IPS DF 6.9 (cell line): ENCODE data around the gene RALGPS1.

Experiments used
- DNase-seq: peaks from one replicate; pipeline ENCODE4 v3.0.0-alpha.2; 2013; ENCODE audit warnings: low read depth, low spot score
- H3K27ac ChIP-seq: one replicate; pipeline ENCODE4 v1.5.1; 2013; ENCODE audit warnings: low read length, control low read depth
- H3K27me3 ChIP-seq: 2 replicates; pipeline ENCODE4 v1.6.1; 2013; ENCODE audit warnings: mild to moderate bottlenecking, low read length; ENCODE audit not compliant: control insufficient read depth, insufficient read depth
- H3K36me3 ChIP-seq: 2 replicates; pipeline ENCODE4 v1.6.1; 2013; ENCODE audit warnings: low read length; ENCODE audit not compliant: control insufficient read depth, insufficient read depth
- H3K4me1 ChIP-seq: 2 replicates; pipeline ENCODE4 v1.6.1; 2013; ENCODE audit warnings: low read length; ENCODE audit not compliant: control insufficient read depth, insufficient read depth
- H3K4me3 ChIP-seq: 2 replicates; pipeline ENCODE4 v1.5.1; 2013; ENCODE audit warnings: mild to moderate bottlenecking, low read length
- H3K9me3 ChIP-seq: 2 replicates; pipeline ENCODE4 v1.6.1; 2013; ENCODE audit warnings: low read length, inconsistent platforms; ENCODE audit not compliant: control insufficient read depth, insufficient read depth
- WGBS: extraction: QIAGEN DNeasy Blood & Tissue Kit; methylation state at CpG from one replicate; pipeline ENCODE4 v1.1.7; 2013; ENCODE audit warnings: mixed read lengths, missing lambda C conversion rate; ENCODE audit not compliant: insufficient read length, insufficient coverage; 5-methylcytosine and 5-hydroxymethylcytosine counted together

The RALGPS1 gene

GRCh38 chr9:127087836-127088235 is 173.3 kb downstream of the RALGPS1 start:
- WGBS: no CpG with 5 or more reads among the region's 8 CpGs
- H3K4me3 ChIP-seq: no peak overlapping the region
- no peak overlapping the region for H3K27ac ChIP-seq
- no peaks in the 10 kb centered on the region for H3K9me3 ChIP-seq
- H3K4me1 ChIP-seq: no peaks in the 10 kb centered on the region
- DNase-seq: no peak
- no peaks in the 10 kb centered on the region for H3K36me3 ChIP-seq
- no peaks in the 10 kb centered on the region for H3K27me3 ChIP-seq

- no peaks in the 10 kb centered on the region for H3K4me1 ChIP-seq
- no peaks in the 10 kb centered on the region for H3K27me3 ChIP-seq
- no peak overlapping the region for H3K27ac ChIP-seq
- H3K36me3 ChIP-seq: no peaks in the 10 kb centered on the region
- whole genome bisulfite sequencing: no CpG with 5 or more reads among the region's 27 CpGs
- no peak overlapping the region for H3K4me3 ChIP-seq
- no peaks in the 10 kb centered on the region for H3K9me3 ChIP-seq
- DNase-seq: no peak
These were observed 174.4 kb downstream of the RALGPS1 start for GRCh38 chr9:127088724-127089615.

GRCh38 chr9:127089631-127090081 is 175.1 kb downstream of the RALGPS1 start:
- H3K9me3 ChIP-seq: no peaks in the 10 kb centered on the region
- WGBS: no CpG with 5 or more reads among the region's 6 CpGs

GRCh38 chr9:127090341-127090985 is 175.9 kb downstream of the RALGPS1 start:
- no peak for DNase-seq
- WGBS: no CpG with 5 or more reads among the region's 6 CpGs
- no peaks in the 10 kb centered on the region for H3K27me3 ChIP-seq
- H3K4me1 ChIP-seq: no peaks in the 10 kb centered on the region
- no peaks in the 10 kb centered on the region for H3K9me3 ChIP-seq
- H3K27ac ChIP-seq: no peak overlapping the region
- no peak overlapping the region for H3K4me3 ChIP-seq
- H3K36me3 ChIP-seq: no peaks in the 10 kb centered on the region

More at GRCh38 chr9:127089631-127090081, 175.1 kb downstream of the RALGPS1 start:
- Histone ChIP-seq H3K27me3 (no peaks in the 10 kb centered on the region), H3K36me3 (no peaks in the 10 kb centered on the region), H3K4me3 (no peak overlapping the region), H3K27ac (no peak overlapping the region), H3K4me1 (no peaks in the 10 kb centered on the region)
- no peak for DNase-seq

- H3K4me1 ChIP-seq: no peaks in the 10 kb centered on the region
- H3K36me3 ChIP-seq: no peaks in the 10 kb centered on the region
- no peaks in the 10 kb centered on the region for H3K9me3 ChIP-seq
- H3K4me3 ChIP-seq: no peak overlapping the region
- no peaks in the 10 kb centered on the region for H3K27me3 ChIP-seq
- DNase-seq: no peak
- no CpG with 5 or more reads among the region's 13 CpGs for WGBS
- H3K27ac ChIP-seq: no peak overlapping the region
These were observed 176.9 kb downstream of the RALGPS1 start for GRCh38 chr9:127091526-127091925.

GRCh38 chr9:127092041-127092608 is 177.5 kb downstream of the RALGPS1 start:
- no peaks in the 10 kb centered on the region for H3K9me3 ChIP-seq
- no peak overlapping the region for H3K4me3 ChIP-seq
- no CpG with 5 or more reads among the region's 11 CpGs for WGBS
- no peaks in the 10 kb centered on the region for H3K36me3 ChIP-seq
- no peaks in the 10 kb centered on the region for H3K4me1 ChIP-seq
- H3K27me3 ChIP-seq: no peaks in the 10 kb centered on the region
- H3K27ac ChIP-seq: no peak overlapping the region
- DNase-seq: no peak

GRCh38 chr9:127093319-127094020 is 178.9 kb downstream of the RALGPS1 start:
- Histone ChIP-seq H3K4me3 (no peak overlapping the region), H3K9me3 (no peaks in the 10 kb centered on the region), H3K27me3 (no peaks in the 10 kb centered on the region), H3K4me1 (no peaks in the 10 kb centered on the region), H3K27ac (no peak overlapping the region), H3K36me3 (no peaks in the 10 kb centered on the region)
- WGBS: no CpG with 5 or more reads among the region's 17 CpGs
- DNase-seq: no peak

GRCh38 chr9:127095411-127095810 is 180.8 kb downstream of the RALGPS1 start:
- Histone ChIP-seq H3K27me3 (no peaks in the 10 kb centered on the region), H3K4me3 (no peak overlapping the region), H3K9me3 (no peaks in the 10 kb centered on the region), H3K36me3 (no peaks in the 10 kb centered on the region), H3K4me1 (no peaks in the 10 kb centered on the region), H3K27ac (no peak overlapping the region)
- WGBS: no CpG with 5 or more reads among the region's 5 CpGs
- DNase-seq: no peak

- Histone ChIP-seq H3K4me3 (no peak overlapping the region), H3K36me3 (no peaks in the 10 kb centered on the region), H3K27ac (no peak overlapping the region), H3K4me1 (no peaks in the 10 kb centered on the region), H3K9me3 (no peaks in the 10 kb centered on the region), H3K27me3 (no peaks in the 10 kb centered on the region)
- no CpG with 5 or more reads among the region's 13 CpGs for WGBS
- DNase-seq: no peak
These were observed 181.6 kb downstream of the RALGPS1 start for GRCh38 chr9:127096208-127096607.

GRCh38 chr9:127097683-127098082 is 183.1 kb downstream of the RALGPS1 start:
- DNase-seq: no peak
- Histone ChIP-seq H3K36me3 (no peaks in the 10 kb centered on the region), H3K27me3 (no peaks in the 10 kb centered on the region), H3K27ac (no peak overlapping the region), H3K4me3 (no peak overlapping the region), H3K4me1 (no peaks in the 10 kb centered on the region), H3K9me3 (no peaks in the 10 kb centered on the region)
- WGBS: no CpG with 5 or more reads among the region's 5 CpGs
